ENCODE results near the gene AAGAB. TPM values are rescaled to one million over a fixed set of nuclear protein-coding genes. Genes with fewer than 3 reads are reported as not detected.

Gene AAGAB
- total and polyA plus RNA-seq, 2 donors (not counting 1 experiment from before 2014, with no cell fraction given), result 9.4 to 25.0 TPM

- ChIA-PET CTCF (interaction anchor here (1.1 kb wide), 1 partner anchor 10 kb away, joined by 3 read pairs; no protein-coding TSS in a partner anchor), POLR2A (no interaction called here)
- no peak overlapping the region for H2AFZ ChIP-seq (ENCODE audit: insufficient read depth, low read depth, low read length, poor library complexity, severe bottlenecking)
- H3K9ac ChIP-seq (ENCODE audit: low read length), result no peak overlapping the region
- peaks cover 8% of the 10 kb centered on the region for H4K20me1 ChIP-seq (ENCODE audit: control insufficient read depth, insufficient read depth, low read length, poor library complexity, severe bottlenecking)
- intact Hi-C loops (cut with micrococcal nuclease), result no loop called here
- no peaks in the 10 kb centered on the region for H3K36me3 ChIP-seq (replicated peaks in 1 of 2; ENCODE audit: control extremely low read depth in 1 of 2, control insufficient read depth in 1 of 2, extremely low read depth in 1 of 2, insufficient read depth in 2 of 2, low read length in 1 of 2)
- peak overlapping the region; percentile 50 for H3K27ac Mint-ChIP-seq
- TF ChIP-seq CTCF (IDR thresholded peaks at IDR 0.05), result no peak
- no peak for TF ChIP-seq EZH2 (IDR thresholded peaks at IDR 0.05; ENCODE audit: borderline replicate concordance, insufficient read depth, low read depth, low read length, poor library complexity, severe bottlenecking)
- H3K4me1 Mint-ChIP-seq, result peaks cover 28% of the 10 kb centered on the region
- ATAC-seq (ENCODE audit: low read depth) (no peak), DNase-seq (no peak)
- peak overlapping the region; percentile 97 for H3K4me3 Mint-ChIP-seq
- peaks cover 36% of the 10 kb centered on the region for H3K79me2 ChIP-seq (ENCODE audit: control insufficient read depth, insufficient read depth, low read length)
- H3K27me3 ChIP-seq (replicated peaks in 1 of 4; ENCODE audit: control extremely low read depth in 1 of 4, control insufficient read depth in 3 of 4, insufficient read depth in 4 of 4, low read length in 3 of 4), result peaks cover 0 to 4% (median 0%) of the 10 kb centered on the region in 4 experiments
- H3K9me3 ChIP-seq (ENCODE audit: control extremely low read depth in 1 of 3, control insufficient read depth in 2 of 3, insufficient read depth in 1 of 3, low read length in 2 of 3), result no peaks in the 10 kb centered on the region
- 100% methylated on average over 1 of the region's 3 CpGs for WGBS (ENCODE audit: insufficient coverage)
- H3K27me3 Mint-ChIP-seq, result no peaks in the 10 kb centered on the region
- peaks cover 18 to 19% of the 10 kb centered on the region in 2 donors for H3K4me1 ChIP-seq (ENCODE audit: control insufficient read depth in 2 of 2, insufficient read depth in 2 of 2, low read length in 2 of 2)
- no peak overlapping the region for H3K4me2 ChIP-seq (replicated peaks; ENCODE audit: low read depth, low read length, poor library complexity, severe bottlenecking)
- H3K9me3 Mint-ChIP-seq (ENCODE audit: insufficient read depth), result no peaks in the 10 kb centered on the region
- no peak overlapping the region for H3K4me3 ChIP-seq (ENCODE audit: control extremely low read depth in 1 of 5, extremely low read depth in 1 of 5, insufficient read depth in 1 of 5, low read depth in 2 of 5, low read length in 4 of 5)
- no peak overlapping the region for H3K27ac ChIP-seq (ENCODE audit: low read length in 2 of 2)
Measured at GRCh38 chr15:67256051-67256450, 1.6 kb upstream of the AAGAB start.

- DNase-seq (peak; percentile 8), ATAC-seq (ENCODE audit: low read depth) (no peak)
- 35% methylated on average over 8 of the region's 15 CpGs for WGBS (ENCODE audit: insufficient coverage)
- peak overlapping the region; percentile 94 for H3K27ac Mint-ChIP-seq
- peaks cover 18 to 19% of the 10 kb centered on the region in 2 donors for H3K4me1 ChIP-seq (ENCODE audit: control insufficient read depth in 2 of 2, insufficient read depth in 2 of 2, low read length in 2 of 2)
- H3K9me3 Mint-ChIP-seq (ENCODE audit: insufficient read depth), result no peaks in the 10 kb centered on the region
- H3K27me3 Mint-ChIP-seq, result no peaks in the 10 kb centered on the region
- peaks cover 55% of the 10 kb centered on the region for H3K79me2 ChIP-seq (ENCODE audit: control insufficient read depth, insufficient read depth, low read length)
- no peaks in the 10 kb centered on the region for H3K9me3 ChIP-seq (ENCODE audit: control extremely low read depth in 1 of 3, control insufficient read depth in 2 of 3, insufficient read depth in 1 of 3, low read length in 2 of 3)
- no peak for TF ChIP-seq EZH2 (IDR thresholded peaks at IDR 0.05; ENCODE audit: borderline replicate concordance, insufficient read depth, low read depth, low read length, poor library complexity, severe bottlenecking)
- no peak for TF ChIP-seq CTCF (IDR thresholded peaks at IDR 0.05)
- H2AFZ ChIP-seq (ENCODE audit: insufficient read depth, low read depth, low read length, poor library complexity, severe bottlenecking), result peak overlapping the region; percentile 99
- peaks cover 0 to 4% (median 0%) of the 10 kb centered on the region in 4 experiments for H3K27me3 ChIP-seq (replicated peaks in 1 of 4; ENCODE audit: control extremely low read depth in 1 of 4, control insufficient read depth in 3 of 4, insufficient read depth in 4 of 4, low read length in 3 of 4)
- H3K9ac ChIP-seq (ENCODE audit: low read length), result peak overlapping the region; percentile 96
- H3K4me2 ChIP-seq (replicated peaks; ENCODE audit: low read depth, low read length, poor library complexity, severe bottlenecking), result peak overlapping the region; percentile 97
- intact Hi-C loops (cut with micrococcal nuclease), result loop anchor here (1.0 to 5.0 kb wide), 3 partner anchors 171 to 267 kb away; partner anchors contain the start of gene SMAD3
- peaks cover 14% of the 10 kb centered on the region for H4K20me1 ChIP-seq (ENCODE audit: control insufficient read depth, insufficient read depth, low read length, poor library complexity, severe bottlenecking)
- ChIA-PET POLR2A (interaction anchor here (1.0 kb wide), 1 partner anchor 189 kb away, joined by 3 read pairs; the partner anchor contains the start of gene SMAD3), CTCF (interaction anchor here (0.9 to 1.0 kb wide), 2 partner anchors 13 to 173 kb away, joined by 3 to 4 read pairs; no protein-coding TSS in a partner anchor)
- peak overlapping the region; percentile 72 to 84 for H3K27ac ChIP-seq (ENCODE audit: low read length in 2 of 2)
- H3K36me3 ChIP-seq (replicated peaks in 1 of 2; ENCODE audit: control extremely low read depth in 1 of 2, control insufficient read depth in 1 of 2, extremely low read depth in 1 of 2, insufficient read depth in 2 of 2, low read length in 1 of 2), result no peaks in the 10 kb centered on the region
- H3K4me1 Mint-ChIP-seq, result peaks cover 30% of the 10 kb centered on the region
- H3K4me3 Mint-ChIP-seq, result peak overlapping the region; percentile 97
- peak overlapping the region; percentile 81 to 97 (median 92) for H3K4me3 ChIP-seq (ENCODE audit: control extremely low read depth in 1 of 5, extremely low read depth in 1 of 5, insufficient read depth in 1 of 5, low read depth in 2 of 5, low read length in 4 of 5)
Measured at GRCh38 chr15:67253549-67254237, 768 bp downstream of the AAGAB start.

All from B cell (primary cell).